ENCODE measurements around the gene GPR143. TPM values are rescaled to one million over a fixed set of nuclear protein-coding genes. Genes with fewer than 3 reads are reported as not detected.

GPR143 gene
- total RNA-seq, 1 experiment from 2014 or later: not detected

- CTCF ChIA-PET: no interaction called here
- DNase-seq (ENCODE audit: low read depth, low spot score): no peak
These were observed 67.1 kb downstream of the GPR143 start for GRCh38 chrX:9698576-9698975.

GRCh38 chrX:9693307-9694001 is 72.2 kb downstream of the GPR143 start:
- H3K4me1 ChIP-seq (ENCODE audit: control insufficient read depth, insufficient read depth, low read length): no peaks in the 10 kb centered on the region
- H3K9me3 ChIP-seq (ENCODE audit: control insufficient read depth, insufficient read depth, low read depth, low read length): no peaks in the 10 kb centered on the region
- intact Hi-C loops (cut with micrococcal nuclease; ENCODE audit: unreplicated experiment) (no loop called here), in situ Hi-C loops (cut with HindIII; ENCODE audit: low pct_unique_long_range_greater_than_20kb, low sequenced_read_pairs) (no loop called here)
- no peak for DNase-seq (ENCODE audit: low read depth, low spot score)
- H3K36me3 ChIP-seq (ENCODE audit: control insufficient read depth, insufficient read depth, low read length): no peaks in the 10 kb centered on the region
- no TSS peak for BruUV-seq (replicated peaks)
- ChIA-PET POLR2A (no interaction called here), CTCF (no interaction called here)
- ATAC-seq: no peak
- H3K27me3 ChIP-seq (ENCODE audit: control insufficient read depth, insufficient read depth, low read length): no peaks in the 10 kb centered on the region
- TF ChIP-seq CTCF (IDR thresholded peaks at IDR 0.05): no peak
- no peak for TF ChIP-seq REST (IDR thresholded peaks at IDR 0.05; ENCODE audit: insufficient read depth in 1 of 2, low read depth in 2 of 2, low read length in 1 of 2)
- no peak for TF ChIP-seq TCF7L2 (IDR thresholded peaks at IDR 0.05; ENCODE audit: low read depth, low read length)
- TF ChIP-seq POLR2AphosphoS5 (IDR thresholded peaks at IDR 0.05; ENCODE audit: low read depth, low read length): no peak
- no peak overlapping the region for H3K4me3 ChIP-seq (ENCODE audit: low read depth in 2 of 2, low read length in 2 of 2)
- no peak overlapping the region for H3K27ac ChIP-seq (ENCODE audit: low read length)

More at GRCh38 chrX:9698576-9698975, 67.1 kb downstream of the GPR143 start:
- no peaks in the 10 kb centered on the region for H3K4me1 ChIP-seq (ENCODE audit: control insufficient read depth, insufficient read depth, low read length)
- no peak overlapping the region for H3K4me3 ChIP-seq (ENCODE audit: low read depth in 2 of 2, low read length in 2 of 2)
- TF ChIP-seq REST (IDR thresholded peaks at IDR 0.05; ENCODE audit: insufficient read depth in 1 of 2, low read depth in 2 of 2, low read length in 1 of 2): no peak
- no peak for TF ChIP-seq CTCF (IDR thresholded peaks at IDR 0.05)
- no peak for TF ChIP-seq POLR2AphosphoS5 (IDR thresholded peaks at IDR 0.05; ENCODE audit: low read depth, low read length)
- TF ChIP-seq SIN3A (IDR thresholded peaks at IDR 0.05; ENCODE audit: borderline replicate concordance, insufficient read depth, low read depth, low read length): no peak
- H3K27ac ChIP-seq (ENCODE audit: low read length): no peak overlapping the region
- H3K36me3 ChIP-seq (ENCODE audit: control insufficient read depth, insufficient read depth, low read length): no peaks in the 10 kb centered on the region
- no peak for ATAC-seq
- intact Hi-C loops (cut with micrococcal nuclease; ENCODE audit: unreplicated experiment) (no loop called here), in situ Hi-C loops (cut with HindIII; ENCODE audit: low pct_unique_long_range_greater_than_20kb, low sequenced_read_pairs) (no loop called here)
- no peaks in the 10 kb centered on the region for H3K9me3 ChIP-seq (ENCODE audit: control insufficient read depth, insufficient read depth, low read depth, low read length)
- no peaks in the 10 kb centered on the region for H3K27me3 ChIP-seq (ENCODE audit: control insufficient read depth, insufficient read depth, low read length)
- POLR2A ChIA-PET: no interaction called here
- BruUV-seq (replicated peaks): no TSS peak
